ENCODE data around the gene DPPA3. TPM values are rescaled to one million over a fixed set of nuclear protein-coding genes. Genes with fewer than 3 reads are reported as not detected.

DPPA3 gene
- total and polyA plus RNA-seq, 2 of the 8 experiments (the other 6 are each of a cell fraction or from before 2014, with no cell fraction given): 0.30 to 1.2 TPM

- 0 out of 2 replicates have a peak overlapping the region, but pooled peaks have one; percentile 86 for H2BK12ac ChIP-seq (ENCODE audit: low read depth, low read length)
- no peak overlapping the region for H3K23ac ChIP-seq (ENCODE audit: insufficient read length)
- DNase-seq (ENCODE audit: low read depth in 1 of 2, low spot score in 2 of 2) (no peak), FAIRE-seq (no peak)
- no peaks in the 10 kb centered on the region for H3K36me3 ChIP-seq (ENCODE audit: control insufficient read depth in 2 of 4, insufficient read depth in 4 of 4, low read length in 3 of 4)
- H3K4me1 ChIP-seq (replicated peaks in 1 of 4; ENCODE audit: control insufficient read depth in 3 of 4, insufficient read depth in 4 of 4, low read length in 3 of 4): peaks cover 0 to 3% (median 0%) of the 10 kb centered on the region in 4 experiments; a peak in 1 of 7 replicates
- H3K4me3 ChIP-seq (ENCODE audit: extremely low read depth in 1 of 4, insufficient read depth in 2 of 4, low read depth in 3 of 4, low read length in 4 of 4): no peak overlapping the region
- H4K91ac ChIP-seq (replicated peaks; ENCODE audit: insufficient read length, low read length): no peak overlapping the region
- no peaks in the 10 kb centered on the region for H3K27me3 ChIP-seq (replicated peaks in 1 of 4; ENCODE audit: control insufficient read depth in 3 of 4, extremely low read depth in 1 of 4, insufficient read depth in 3 of 4, low read length in 3 of 4)
- H3K18ac ChIP-seq (ENCODE audit: extremely low read depth, low read length): no peak overlapping the region
- TF ChIP-seq CHD2 (IDR thresholded peaks at IDR 0.05; ENCODE audit: low read length) (no peak), POU5F1 (IDR thresholded peaks at IDR 0.05; ENCODE audit: low read depth, low read length) (no peak), ZNF274 (IDR thresholded peaks at IDR 0.05; ENCODE audit: borderline replicate concordance, extremely low read depth, low read length) (no peak), KDM1A (IDR thresholded peaks at IDR 0.05; ENCODE audit: borderline replicate concordance, low read length) (no peak), EP300 (IDR thresholded peaks at IDR 0.05; ENCODE audit: borderline replicate concordance in 1 of 2, low read depth in 2 of 2, low read length in 2 of 2) (no peak)
- TF ChIP-seq, protein P1, sequence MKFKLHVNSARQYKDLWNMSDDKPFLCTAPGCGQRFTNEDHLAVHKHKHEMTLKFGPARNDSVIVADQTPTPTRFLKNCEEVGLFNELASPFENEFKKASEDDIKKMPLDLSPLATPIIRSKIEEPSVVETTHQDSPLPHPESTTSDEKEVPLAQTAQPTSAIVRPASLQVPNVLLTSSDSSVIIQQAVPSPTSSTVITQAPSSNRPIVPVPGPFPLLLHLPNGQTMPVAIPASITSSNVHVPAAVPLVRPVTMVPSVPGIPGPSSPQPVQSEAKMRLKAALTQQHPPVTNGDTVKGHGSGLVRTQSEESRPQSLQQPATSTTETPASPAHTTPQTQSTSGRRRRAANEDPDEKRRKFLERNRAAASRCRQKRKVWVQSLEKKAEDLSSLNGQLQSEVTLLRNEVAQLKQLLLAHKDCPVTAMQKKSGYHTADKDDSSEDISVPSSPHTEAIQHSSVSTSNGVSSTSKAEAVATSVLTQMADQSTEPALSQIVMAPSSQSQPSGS (IDR thresholded peaks at IDR 0.05; ENCODE audit: low read length): no peak
- TF ChIP-seq, protein P2, sequence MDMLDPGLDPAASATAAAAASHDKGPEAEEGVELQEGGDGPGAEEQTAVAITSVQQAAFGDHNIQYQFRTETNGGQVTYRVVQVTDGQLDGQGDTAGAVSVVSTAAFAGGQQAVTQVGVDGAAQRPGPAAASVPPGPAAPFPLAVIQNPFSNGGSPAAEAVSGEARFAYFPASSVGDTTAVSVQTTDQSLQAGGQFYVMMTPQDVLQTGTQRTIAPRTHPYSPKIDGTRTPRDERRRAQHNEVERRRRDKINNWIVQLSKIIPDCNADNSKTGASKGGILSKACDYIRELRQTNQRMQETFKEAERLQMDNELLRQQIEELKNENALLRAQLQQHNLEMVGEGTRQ (IDR thresholded peaks at IDR 0.05; ENCODE audit: low read length): no peak
- no peak overlapping the region for H2AFZ ChIP-seq (ENCODE audit: low read length)
- H2BK120ac ChIP-seq (replicated peaks; ENCODE audit: low read depth, low read length): no peak overlapping the region
- H3K79me1 ChIP-seq (ENCODE audit: low read depth, low read length): no peaks in the 10 kb centered on the region
- no peaks in the 10 kb centered on the region for H3K23me2 ChIP-seq (ENCODE audit: low read depth, low read length)
- ChIA-PET POLR2A (ENCODE audit: partially characterized antibody) (interaction anchor here (1.0 kb wide), 1 partner anchor 50 kb away, joined by 4 read pairs; no protein-coding TSS in a partner anchor), CTCF (ENCODE audit: partially characterized antibody) (interaction anchor here (0.6 to 3.1 kb wide), 4 partner anchors 28 to 971 kb away, joined by 3 to 10 read pairs (median 3); no protein-coding TSS in a partner anchor)
- no peak overlapping the region for H3K56ac ChIP-seq (replicated peaks; ENCODE audit: insufficient read length, low read depth, low read length)
- H3K14ac ChIP-seq (ENCODE audit: insufficient read length): no peak overlapping the region
- H3K4ac ChIP-seq (replicated peaks; ENCODE audit: insufficient read length, low read depth, low read length): no peak overlapping the region
- H2BK5ac ChIP-seq (ENCODE audit: low read depth, low read length): no peak overlapping the region
- H3K9me3 ChIP-seq (ENCODE audit: insufficient read depth in 2 of 2, low read depth in 1 of 2, low read length in 1 of 2): peaks cover 0 to 3% of the 10 kb centered on the region in 2 experiments; a peak in 1 of 4 replicates
- no peak overlapping the region for H3K9ac ChIP-seq (replicated peaks in 1 of 4; ENCODE audit: extremely low read depth in 1 of 4, low read depth in 3 of 4, low read length in 3 of 4)
- H3K79me2 ChIP-seq (ENCODE audit: control insufficient read depth in 1 of 2, insufficient read depth in 2 of 2, low read length in 2 of 2): no peaks in the 10 kb centered on the region
- H3K4me2 ChIP-seq (ENCODE audit: insufficient read depth in 1 of 2, low read depth in 2 of 2, low read length in 2 of 2): no peak overlapping the region
- no peak overlapping the region for H2BK20ac ChIP-seq (ENCODE audit: low read length)
- H3K27ac ChIP-seq (ENCODE audit: low read depth, low read length): no peak overlapping the region
- no peak overlapping the region for H2AK5ac ChIP-seq (ENCODE audit: low read depth, low read length)
- no peak overlapping the region for H4K8ac ChIP-seq (ENCODE audit: extremely low read depth, insufficient read depth, low read length)
- no peaks in the 10 kb centered on the region for H4K20me1 ChIP-seq (replicated peaks in 1 of 2; ENCODE audit: control insufficient read depth in 1 of 2, insufficient read depth in 2 of 2, low read length in 2 of 2)
- WGBS, 2 experiments (ENCODE audit: extremely low coverage in 1 of 2, insufficient coverage in 1 of 2, insufficient read length in 1 of 2, insufficient replicate concordance in 2 of 2, low coverage in 1 of 2, low lambda C conversion rate in 2 of 2, missing lambda C conversion rate in 1 of 2): 93% methylated on average over 8 of the region's 8 CpGs; no CpG with 5 or more reads in 1 of the 2 experiments
- no peak overlapping the region for H4K5ac ChIP-seq (ENCODE audit: insufficient read length, low read depth, low read length)
- H2BK15ac ChIP-seq (ENCODE audit: low read length): no peak overlapping the region
Observed at GRCh38 chr12:7749442-7749841, 38.2 kb downstream of the DPPA3 start.
